Skeletal muscle tissue (tissue), 4 donors: ENCODE results near the gene PIK3IP1. TPM values are rescaled to one million over a fixed set of nuclear protein-coding genes. Genes with fewer than 3 reads are reported as not detected.

Experiments
- H3K27ac ChIP-seq: one replicate; pipeline ENCODE4 v1.7.0; 2013; ENCODE audit warnings: mild to moderate bottlenecking, low read depth, low read length, inconsistent platforms
- H3K27me3 ChIP-seq, 3 donors: one replicate each; pipeline ENCODE4 v1.7.0; 2013; ENCODE audit warnings: low read length in 3 of 3; ENCODE audit not compliant: control insufficient read depth in 3 of 3, insufficient read depth in 3 of 3
- H3K36me3 ChIP-seq, 3 donors: one replicate each; pipeline ENCODE4 v1.7.0; 2013; ENCODE audit warnings: low read length in 3 of 3; ENCODE audit not compliant: control insufficient read depth in 3 of 3, insufficient read depth in 3 of 3
- H3K4me1 ChIP-seq, 3 donors: one replicate each; pipeline ENCODE4 v1.7.0; 2013; ENCODE audit warnings: low read length in 3 of 3, mild to moderate bottlenecking in 3 of 3; ENCODE audit not compliant: control insufficient read depth in 3 of 3, insufficient read depth in 3 of 3
- H3K4me3 ChIP-seq, 3 donors: one replicate each; pipeline ENCODE4 v1.7.0; 2013; ENCODE audit warnings: low read length in 3 of 3
- H3K9ac ChIP-seq, 3 donors: one replicate each; pipeline ENCODE4 v1.7.0; 2013; ENCODE audit warnings: low read length in 3 of 3, mild to moderate bottlenecking in 3 of 3, moderate library complexity in 2 of 3, low read depth in 1 of 3
- H3K9me3 ChIP-seq, 3 donors: one replicate each; pipeline ENCODE4 v1.7.0; 2013; ENCODE audit warnings: low read length in 3 of 3; ENCODE audit not compliant: control insufficient read depth in 3 of 3
- total RNA-seq: library from RNA; depleted of rRNA; stranded (reverse); fragments of >200 nt; gene quantifications from one replicate; pipeline ENCODE4 v1.2.3, GENCODE V29; 2014
- donor health status: Osteomylitis.

Gene PIK3IP1
- total RNA-seq, 1 donor from 2014 or later: 6.3 TPM

GRCh38 chr22:31290494-31291471, 1.5 kb downstream of the PIK3IP1 start:
- Histone ChIP-seq H3K36me3 (peaks cover 25 to 34% (median 30%) of the 10 kb centered on the region in 3 donors), H3K4me3 (peak overlapping the region; percentile 83 to 99 (median 86)), H3K9ac (peak overlapping the region; percentile 88 to 95 (median 94)), H3K9me3 (no peaks in the 10 kb centered on the region), H3K27ac (peak overlapping the region; percentile 97), H3K27me3 (no peaks in the 10 kb centered on the region), H3K4me1 (peaks cover 30 to 46% (median 41%) of the 10 kb centered on the region in 3 donors)

GRCh38 chr22:31289344-31289743, 2.9 kb downstream of the PIK3IP1 start:
- peak overlapping the region in 1 of 3 donors; percentile 94 for H3K9ac ChIP-seq
- H3K4me3 ChIP-seq: peak overlapping the region in 2 of 3 donors; percentile 54 to 86
- H3K27me3 ChIP-seq: no peaks in the 10 kb centered on the region
- no peaks in the 10 kb centered on the region for H3K9me3 ChIP-seq
- H3K4me1 ChIP-seq: peaks cover 26 to 41% (median 34%) of the 10 kb centered on the region in 3 donors
- H3K27ac ChIP-seq: peak overlapping the region; percentile 97
- peaks cover 33 to 48% (median 42%) of the 10 kb centered on the region in 3 donors for H3K36me3 ChIP-seq

GRCh38 chr22:31288496-31289240, 3.6 kb downstream of the PIK3IP1 start:
- H3K9me3 ChIP-seq: no peaks in the 10 kb centered on the region
- H3K27me3 ChIP-seq: no peaks in the 10 kb centered on the region
- peaks cover 25 to 40% (median 32%) of the 10 kb centered on the region in 3 donors for H3K4me1 ChIP-seq
- no peak overlapping the region for H3K27ac ChIP-seq
- H3K4me3 ChIP-seq: no peak overlapping the region
- H3K9ac ChIP-seq: peak overlapping the region in 1 of 3 donors; percentile 94
- H3K36me3 ChIP-seq: peaks cover 37 to 51% (median 47%) of the 10 kb centered on the region in 3 donors

DNA sequence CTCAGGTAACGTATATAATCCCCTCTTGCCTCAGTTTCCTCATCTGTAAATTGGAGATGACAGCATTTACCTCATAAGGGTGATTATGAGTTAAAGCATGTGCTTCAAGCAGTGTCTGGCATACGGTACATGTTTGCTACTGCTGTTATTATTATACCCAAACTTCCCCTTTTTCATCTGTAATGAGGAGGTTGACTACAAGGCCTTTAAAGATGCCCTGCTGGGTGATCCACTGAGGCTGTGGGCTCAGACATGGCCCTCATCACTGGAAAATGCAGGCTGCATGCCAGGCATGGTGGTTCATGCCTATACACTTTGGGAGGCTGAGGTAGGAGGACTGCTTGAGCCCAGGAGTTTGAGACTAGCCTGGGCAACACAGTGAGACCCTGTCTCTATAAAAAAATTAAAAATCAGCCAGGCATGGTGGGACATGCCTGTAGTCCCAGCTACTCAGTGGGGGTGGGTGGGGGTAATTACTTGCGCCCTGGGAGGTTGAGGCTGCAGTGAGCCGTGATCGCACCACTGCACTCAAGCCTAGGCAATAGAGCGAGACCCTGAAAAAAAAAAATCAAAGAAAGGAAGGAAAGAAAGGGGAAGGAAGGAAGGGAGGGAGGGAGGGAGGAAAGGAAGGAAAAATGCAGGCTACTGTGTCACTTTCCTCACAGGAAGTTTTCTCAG, 4.3 kb downstream of the PIK3IP1 start:
- no peaks in the 10 kb centered on the region for H3K27me3 ChIP-seq
- no peaks in the 10 kb centered on the region for H3K9me3 ChIP-seq
- no peak overlapping the region for H3K27ac ChIP-seq
- peaks cover 19 to 36% (median 31%) of the 10 kb centered on the region in 3 donors for H3K4me1 ChIP-seq
- no peak overlapping the region for H3K9ac ChIP-seq
- H3K36me3 ChIP-seq: peaks cover 41 to 56% (median 53%) of the 10 kb centered on the region in 3 donors
- no peak overlapping the region for H3K4me3 ChIP-seq

DNA sequence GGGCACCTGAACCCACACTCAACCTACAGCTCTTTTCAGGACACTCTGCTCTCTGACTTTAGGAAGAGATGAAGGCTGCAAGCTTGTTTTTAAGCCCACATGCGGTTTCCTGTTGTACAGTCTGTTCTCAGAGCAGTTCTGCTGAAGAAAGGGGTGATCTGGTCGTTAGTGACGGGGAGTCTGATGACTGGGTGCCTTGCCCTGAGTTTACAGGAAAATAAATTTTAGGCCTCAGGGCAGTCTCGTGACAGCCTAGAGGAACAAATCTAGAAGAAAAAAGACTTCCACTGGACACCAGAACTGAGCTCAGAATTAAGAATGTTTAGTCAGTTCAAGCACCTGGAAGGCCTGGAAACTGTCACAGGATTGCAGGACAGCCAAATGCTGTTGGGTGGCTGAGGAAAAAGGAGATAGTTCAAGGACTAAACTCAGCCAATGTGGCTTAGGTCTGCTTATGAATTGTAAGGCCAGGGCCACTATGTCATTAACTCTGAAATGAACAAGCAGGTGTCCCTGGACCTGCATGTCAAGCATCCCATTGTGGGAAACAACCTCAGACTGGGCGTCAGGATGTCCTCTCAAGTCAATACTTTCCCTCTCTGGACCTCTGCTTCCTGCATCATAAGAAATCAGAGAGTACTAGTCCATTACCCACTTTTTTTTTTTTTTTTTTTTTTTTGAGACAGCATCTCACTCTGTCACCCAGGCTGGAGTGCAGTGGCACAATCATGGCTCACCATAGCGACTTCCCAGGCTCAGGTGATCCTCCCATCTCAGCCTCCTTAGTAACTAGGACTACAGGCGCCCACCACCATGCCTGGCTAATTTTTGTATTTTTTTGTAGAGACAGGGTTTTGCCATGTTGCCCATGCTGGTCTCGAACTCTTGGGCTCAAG, 5.7 kb downstream of the PIK3IP1 start:
- peaks cover 54 to 69% (median 66%) of the 10 kb centered on the region in 3 donors for H3K36me3 ChIP-seq

DNA sequence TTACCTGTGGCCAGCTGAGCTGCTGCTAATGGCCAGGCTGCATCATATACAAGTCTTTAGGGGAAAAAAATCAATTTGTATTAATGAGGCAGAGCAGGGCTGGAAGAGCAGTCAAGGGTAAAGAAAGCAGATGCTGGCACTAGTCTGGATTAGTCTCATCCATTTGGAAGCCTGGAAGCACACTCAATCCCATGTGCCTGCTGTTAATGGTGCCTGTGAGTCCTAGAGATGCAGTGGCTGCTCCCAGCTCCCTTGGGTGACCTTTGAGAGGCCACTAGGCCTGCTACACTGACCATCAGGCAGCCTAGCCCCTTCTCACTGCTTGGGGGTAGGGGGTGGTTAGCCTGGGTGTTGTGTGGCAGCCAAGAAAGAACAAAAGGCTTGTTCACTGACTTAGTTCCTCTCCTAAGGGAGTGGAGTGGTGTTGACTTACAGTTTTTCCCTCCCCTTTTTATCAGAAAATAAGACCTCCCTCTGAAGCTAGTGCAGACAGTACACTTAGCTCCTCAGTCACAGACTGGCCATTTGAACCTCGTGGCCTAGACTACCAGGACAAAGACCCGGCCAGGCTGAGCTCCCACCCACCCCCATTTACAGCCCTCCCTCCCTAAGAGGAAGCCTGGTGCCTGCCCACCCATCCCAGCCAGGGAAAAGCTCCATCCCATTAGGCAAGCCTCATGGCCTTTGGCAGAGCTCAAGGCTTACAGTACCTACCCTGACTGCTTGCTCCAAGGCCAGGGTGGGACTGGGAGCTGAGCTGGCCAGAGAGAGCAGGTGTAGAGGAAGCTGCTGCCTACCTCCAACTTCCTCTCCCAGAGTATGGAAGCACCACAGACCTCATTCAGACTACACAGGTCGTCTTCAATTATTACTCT, 7.8 kb downstream of the PIK3IP1 start:
- peak overlapping the region; percentile 25 for H3K27ac ChIP-seq
- H3K4me1 ChIP-seq: peaks cover 5 to 12% (median 8%) of the 10 kb centered on the region in 3 donors
- no peaks in the 10 kb centered on the region for H3K9me3 ChIP-seq
- peak overlapping the region in 1 of 3 donors; percentile 25 for H3K9ac ChIP-seq
- H3K27me3 ChIP-seq: no peaks in the 10 kb centered on the region
- no peak overlapping the region for H3K4me3 ChIP-seq
- H3K36me3 ChIP-seq: peaks cover 60 to 85% (median 84%) of the 10 kb centered on the region in 3 donors

More for the DNA sequence above, 5.7 kb downstream of the PIK3IP1 start:
- Histone ChIP-seq H3K27me3 (no peaks in the 10 kb centered on the region), H3K4me1 (peaks cover 13 to 23% (median 17%) of the 10 kb centered on the region in 3 donors), H3K9me3 (no peaks in the 10 kb centered on the region), H3K27ac (peak overlapping the region; percentile 19), H3K4me3 (no peak overlapping the region), H3K9ac (no peak overlapping the region)

- H3K27me3 ChIP-seq: no peaks in the 10 kb centered on the region
- H3K27ac ChIP-seq: no peak overlapping the region
- no peaks in the 10 kb centered on the region for H3K4me1 ChIP-seq
- H3K9ac ChIP-seq: no peak overlapping the region
- no peaks in the 10 kb centered on the region for H3K9me3 ChIP-seq
- H3K4me3 ChIP-seq: no peak overlapping the region
- H3K36me3 ChIP-seq: peaks cover 50 to 84% (median 81%) of the 10 kb centered on the region in 3 donors
These were observed 9.4 kb downstream of the PIK3IP1 start for GRCh38 chr22:31282748-31283468.

DNA sequence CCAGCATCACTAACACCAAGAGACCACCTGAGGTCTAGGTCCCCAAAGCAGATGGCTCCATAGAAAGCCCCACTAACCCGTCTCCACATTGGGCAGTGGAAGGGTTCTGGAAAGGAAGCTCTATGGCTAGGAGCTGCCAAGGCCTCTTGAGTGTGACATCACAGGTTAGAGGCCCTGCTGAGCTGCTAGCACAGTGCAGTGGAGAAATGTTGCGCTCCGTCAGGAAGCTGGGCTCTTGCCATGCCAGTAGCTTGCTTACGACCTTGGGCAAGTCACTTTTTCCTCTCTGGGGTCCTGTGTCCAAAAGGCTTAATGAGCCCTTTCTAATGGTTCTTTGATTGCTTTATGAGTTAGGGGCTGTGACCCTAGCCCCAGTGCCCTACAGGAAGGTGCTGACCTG, 10.6 kb downstream of the PIK3IP1 start:
- peaks cover 46 to 82% (median 76%) of the 10 kb centered on the region in 3 donors for H3K36me3 ChIP-seq
- H3K27ac ChIP-seq: no peak overlapping the region
- no peaks in the 10 kb centered on the region for H3K9me3 ChIP-seq
- H3K9ac ChIP-seq: no peak overlapping the region
- H3K27me3 ChIP-seq: no peaks in the 10 kb centered on the region
- H3K4me3 ChIP-seq: no peak overlapping the region
- no peaks in the 10 kb centered on the region for H3K4me1 ChIP-seq
